ENCODE results near the gene CTU1.

CTU1 gene

GRCh38 chr19:51142119-51142518 lies 33.9 kb upstream of the CTU1 start, which contains the start of gene SIGLEC7:
SIGLEC7 (plus strand) TSS chr19:51142301; CDS start chr19:51142370, 69 bp downstream.
- Histone ChIP-seq H3K27ac (ENCODE audit: low read length) (no peak within 1 kb of the TSS), H3K9me3 (ENCODE audit: insufficient read depth, low read depth, low read length) (no peaks in the 10 kb centered on the region), H3K4me3 (ENCODE audit: low read length) (no peak within 1 kb of the TSS), H3K36me3 (ENCODE audit: insufficient read depth, low read depth, low read length) (no peaks in the 10 kb centered on the region), H3K9ac (ENCODE audit: low read depth, low read length) (no peak within 1 kb of the TSS), H3K4me1 (ENCODE audit: insufficient read depth, low read length) (peaks cover 4% of the 10 kb centered on the region; the same call in 1 of the 2 replicates), H3K27me3 (ENCODE audit: insufficient read depth, low read length) (no peaks in the 10 kb centered on the region)

- Histone ChIP-seq H3K9me3 (ENCODE audit: insufficient read depth, low read depth, low read length) (no peaks in the 10 kb centered on the region), H3K27me3 (ENCODE audit: insufficient read depth, low read length) (no peaks in the 10 kb centered on the region), H3K27ac (ENCODE audit: low read length) (no peak overlapping the region), H3K36me3 (ENCODE audit: insufficient read depth, low read depth, low read length) (no peaks in the 10 kb centered on the region), H3K4me3 (ENCODE audit: low read length) (peak overlapping the region; percentile 52; the same call in 1 of the 2 replicates), H3K4me1 (ENCODE audit: insufficient read depth, low read length) (peaks cover 4% of the 10 kb centered on the region; the same call in 1 of the 2 replicates), H3K9ac (ENCODE audit: low read depth, low read length) (no peak overlapping the region)
Observed at GRCh38 chr19:51141181-51141580, 33.0 kb upstream of the CTU1 start.

- H3K27ac ChIP-seq (ENCODE audit: low read length) = no peak overlapping the region
- H3K27me3 ChIP-seq (ENCODE audit: insufficient read depth, low read length) = no peaks in the 10 kb centered on the region
- H3K4me1 ChIP-seq (ENCODE audit: insufficient read depth, low read length) = peaks cover 4% of the 10 kb centered on the region; the same call in 1 of the 2 replicates
- H3K4me3 ChIP-seq (ENCODE audit: low read length) = peak overlapping the region; percentile 52; the same call in 1 of the 2 replicates
- H3K9ac ChIP-seq (ENCODE audit: low read depth, low read length) = no peak overlapping the region
- H3K36me3 ChIP-seq (ENCODE audit: insufficient read depth, low read depth, low read length) = no peaks in the 10 kb centered on the region
- no peaks in the 10 kb centered on the region for H3K9me3 ChIP-seq (ENCODE audit: insufficient read depth, low read depth, low read length)
Observed at GRCh38 chr19:51140441-51140840, 32.2 kb upstream of the CTU1 start.

GRCh38 chr19:51139299-51140014 lies 31.2 kb upstream of the CTU1 start:
- H3K9me3 ChIP-seq (ENCODE audit: insufficient read depth, low read depth, low read length) = no peaks in the 10 kb centered on the region
- no peak overlapping the region for H3K9ac ChIP-seq (ENCODE audit: low read depth, low read length)
- peaks cover 4% of the 10 kb centered on the region; the same call in 1 of the 2 replicates for H3K4me1 ChIP-seq (ENCODE audit: insufficient read depth, low read length)
- H3K27ac ChIP-seq (ENCODE audit: low read length) = no peak overlapping the region
- no peaks in the 10 kb centered on the region for H3K27me3 ChIP-seq (ENCODE audit: insufficient read depth, low read length)
- no peak overlapping the region for H3K4me3 ChIP-seq (ENCODE audit: low read length)
- no peaks in the 10 kb centered on the region for H3K36me3 ChIP-seq (ENCODE audit: insufficient read depth, low read depth, low read length)

- Histone ChIP-seq H3K27me3 (ENCODE audit: insufficient read depth, low read length) (no peaks in the 10 kb centered on the region), H3K4me1 (ENCODE audit: insufficient read depth, low read length) (peaks cover 4% of the 10 kb centered on the region; the same call in 1 of the 2 replicates), H3K36me3 (ENCODE audit: insufficient read depth, low read depth, low read length) (no peaks in the 10 kb centered on the region), H3K9ac (ENCODE audit: low read depth, low read length) (no peak overlapping the region), H3K27ac (ENCODE audit: low read length) (no peak overlapping the region), H3K4me3 (ENCODE audit: low read length) (no peak overlapping the region), H3K9me3 (ENCODE audit: insufficient read depth, low read depth, low read length) (no peaks in the 10 kb centered on the region)
Observed at GRCh38 chr19:51138549-51138979, 30.4 kb upstream of the CTU1 start.

- Histone ChIP-seq H3K4me3 (ENCODE audit: low read length) (no peak overlapping the region), H3K9me3 (ENCODE audit: insufficient read depth, low read depth, low read length) (no peaks in the 10 kb centered on the region), H3K27ac (ENCODE audit: low read length) (no peak overlapping the region), H3K9ac (ENCODE audit: low read depth, low read length) (no peak overlapping the region), H3K36me3 (ENCODE audit: insufficient read depth, low read depth, low read length) (no peaks in the 10 kb centered on the region), H3K4me1 (ENCODE audit: insufficient read depth, low read length) (peaks cover 4% of the 10 kb centered on the region; the same call in 1 of the 2 replicates), H3K27me3 (ENCODE audit: insufficient read depth, low read length) (no peaks in the 10 kb centered on the region)
Observed at GRCh38 chr19:51137792-51138425, 29.7 kb upstream of the CTU1 start.

- H3K4me3 ChIP-seq (ENCODE audit: low read length) = no peak overlapping the region
- peaks cover 4% of the 10 kb centered on the region; the same call in 1 of the 2 replicates for H3K4me1 ChIP-seq (ENCODE audit: insufficient read depth, low read length)
- H3K9me3 ChIP-seq (ENCODE audit: insufficient read depth, low read depth, low read length) = no peaks in the 10 kb centered on the region
- no peaks in the 10 kb centered on the region for H3K27me3 ChIP-seq (ENCODE audit: insufficient read depth, low read length)
- H3K9ac ChIP-seq (ENCODE audit: low read depth, low read length) = no peak overlapping the region
- H3K36me3 ChIP-seq (ENCODE audit: insufficient read depth, low read depth, low read length) = no peaks in the 10 kb centered on the region
- H3K27ac ChIP-seq (ENCODE audit: low read length) = no peak overlapping the region
Observed at GRCh38 chr19:51136851-51137551, 28.8 kb upstream of the CTU1 start.

GRCh38 chr19:51135986-51136762 lies 28.0 kb upstream of the CTU1 start:
- no peaks in the 10 kb centered on the region for H3K36me3 ChIP-seq (ENCODE audit: insufficient read depth, low read depth, low read length)
- H3K9ac ChIP-seq (ENCODE audit: low read depth, low read length) = no peak overlapping the region
- H3K27ac ChIP-seq (ENCODE audit: low read length) = no peak overlapping the region
- H3K4me1 ChIP-seq (ENCODE audit: insufficient read depth, low read length) = peaks cover 4% of the 10 kb centered on the region; the same call in 1 of the 2 replicates
- H3K9me3 ChIP-seq (ENCODE audit: insufficient read depth, low read depth, low read length) = no peaks in the 10 kb centered on the region
- H3K27me3 ChIP-seq (ENCODE audit: insufficient read depth, low read length) = no peaks in the 10 kb centered on the region
- no peak overlapping the region for H3K4me3 ChIP-seq (ENCODE audit: low read length)

- H3K9ac ChIP-seq (ENCODE audit: low read depth, low read length) = no peak overlapping the region
- no peaks in the 10 kb centered on the region for H3K9me3 ChIP-seq (ENCODE audit: insufficient read depth, low read depth, low read length)
Observed at GRCh38 chr19:51135004-51135403, 26.8 kb upstream of the CTU1 start.

GRCh38 chr19:51131780-51132680 lies 23.8 kb upstream of the CTU1 start:
- H3K4me3 ChIP-seq (ENCODE audit: low read length) = no peak overlapping the region
- no peaks in the 10 kb centered on the region for H3K9me3 ChIP-seq (ENCODE audit: insufficient read depth, low read depth, low read length)
- H3K4me1 ChIP-seq (ENCODE audit: insufficient read depth, low read length) = no peaks in the 10 kb centered on the region
- H3K27me3 ChIP-seq (ENCODE audit: insufficient read depth, low read length) = no peaks in the 10 kb centered on the region
- no peaks in the 10 kb centered on the region for H3K36me3 ChIP-seq (ENCODE audit: insufficient read depth, low read depth, low read length)
- no peak overlapping the region for H3K9ac ChIP-seq (ENCODE audit: low read depth, low read length)
- no peak overlapping the region for H3K27ac ChIP-seq (ENCODE audit: low read length)

More at GRCh38 chr19:51135004-51135403, 26.8 kb upstream of the CTU1 start:
- Histone ChIP-seq H3K27ac (ENCODE audit: low read length) (no peak overlapping the region), H3K4me3 (ENCODE audit: low read length) (no peak overlapping the region), H3K36me3 (ENCODE audit: insufficient read depth, low read depth, low read length) (no peaks in the 10 kb centered on the region), H3K4me1 (ENCODE audit: insufficient read depth, low read length) (no peaks in the 10 kb centered on the region), H3K27me3 (ENCODE audit: insufficient read depth, low read length) (no peaks in the 10 kb centered on the region)
